ENCODE data around the gene COG3. TPM values are rescaled to one million over a fixed set of nuclear protein-coding genes. Genes with fewer than 3 reads are reported as not detected.

COG3 gene
- total RNA-seq, 1 donor from 2014 or later: 23.1 TPM

- H3K4me3 Mint-ChIP-seq (ENCODE audit: unreplicated experiment): no peak overlapping the region
- peaks cover 20% of the 10 kb centered on the region for H3K36me3 Mint-ChIP-seq (ENCODE audit: low read depth, unreplicated experiment)
- H3K27me3 Mint-ChIP-seq (ENCODE audit: unreplicated experiment): peaks cover 5% of the 10 kb centered on the region
- H3K4me1 Mint-ChIP-seq (ENCODE audit: unreplicated experiment): peaks cover 6% of the 10 kb centered on the region
- H3K9me3 Mint-ChIP-seq (ENCODE audit: unreplicated experiment): no peaks in the 10 kb centered on the region
- no peak overlapping the region for H3K27ac Mint-ChIP-seq (ENCODE audit: unreplicated experiment)
- no peak for TF ChIP-seq CTCF (IDR thresholded peaks at IDR 0.05; ENCODE audit: unreplicated experiment)
- no peak for DNase-seq (ENCODE audit: low spot score)
These were observed 72.8 kb downstream of the COG3 start for GRCh38 chr13:45537516-45537915.

- H3K4me1 Mint-ChIP-seq (ENCODE audit: unreplicated experiment): peaks cover 6% of the 10 kb centered on the region
- no peak for DNase-seq (ENCODE audit: low spot score)
- H3K9me3 Mint-ChIP-seq (ENCODE audit: unreplicated experiment): no peaks in the 10 kb centered on the region
- TF ChIP-seq CTCF (IDR thresholded peaks at IDR 0.05; ENCODE audit: unreplicated experiment): no peak
- no peak overlapping the region for H3K27ac Mint-ChIP-seq (ENCODE audit: unreplicated experiment)
- H3K27me3 Mint-ChIP-seq (ENCODE audit: unreplicated experiment): peaks cover 5% of the 10 kb centered on the region
- H3K4me3 Mint-ChIP-seq (ENCODE audit: unreplicated experiment): no peak overlapping the region
- peaks cover 12% of the 10 kb centered on the region for H3K36me3 Mint-ChIP-seq (ENCODE audit: low read depth, unreplicated experiment)
These were observed 73.6 kb downstream of the COG3 start for GRCh38 chr13:45538382-45538781.

GRCh38 chr13:45540195-45540594, 75.5 kb downstream of the COG3 start:
- peaks cover 6% of the 10 kb centered on the region for H3K4me1 Mint-ChIP-seq (ENCODE audit: unreplicated experiment)
- H3K27me3 Mint-ChIP-seq (ENCODE audit: unreplicated experiment): peaks cover 5% of the 10 kb centered on the region
- H3K36me3 Mint-ChIP-seq (ENCODE audit: low read depth, unreplicated experiment): peaks cover 3% of the 10 kb centered on the region
- DNase-seq (ENCODE audit: low spot score): no peak
- no peaks in the 10 kb centered on the region for H3K9me3 Mint-ChIP-seq (ENCODE audit: unreplicated experiment)
- no peak overlapping the region for H3K4me3 Mint-ChIP-seq (ENCODE audit: unreplicated experiment)
- TF ChIP-seq CTCF (IDR thresholded peaks at IDR 0.05; ENCODE audit: unreplicated experiment): no peak
- H3K27ac Mint-ChIP-seq (ENCODE audit: unreplicated experiment): no peak overlapping the region

GRCh38 chr13:45540864-45541263, 76.1 kb downstream of the COG3 start:
- H3K27me3 Mint-ChIP-seq (ENCODE audit: unreplicated experiment): peaks cover 5% of the 10 kb centered on the region
- H3K36me3 Mint-ChIP-seq (ENCODE audit: low read depth, unreplicated experiment): no peaks in the 10 kb centered on the region
- peaks cover 6% of the 10 kb centered on the region for H3K4me1 Mint-ChIP-seq (ENCODE audit: unreplicated experiment)
- H3K27ac Mint-ChIP-seq (ENCODE audit: unreplicated experiment): no peak overlapping the region
- no peak for TF ChIP-seq CTCF (IDR thresholded peaks at IDR 0.05; ENCODE audit: unreplicated experiment)
- H3K4me3 Mint-ChIP-seq (ENCODE audit: unreplicated experiment): no peak overlapping the region
- no peaks in the 10 kb centered on the region for H3K9me3 Mint-ChIP-seq (ENCODE audit: unreplicated experiment)
- no peak for DNase-seq (ENCODE audit: low spot score)

GRCh38 chr13:45541806-45542205, 77.1 kb downstream of the COG3 start:
- no peak overlapping the region for H3K4me3 Mint-ChIP-seq (ENCODE audit: unreplicated experiment)
- no peak overlapping the region for H3K27ac Mint-ChIP-seq (ENCODE audit: unreplicated experiment)
- TF ChIP-seq CTCF (IDR thresholded peaks at IDR 0.05; ENCODE audit: unreplicated experiment): no peak
- peaks cover 6% of the 10 kb centered on the region for H3K4me1 Mint-ChIP-seq (ENCODE audit: unreplicated experiment)
- no peak for DNase-seq (ENCODE audit: low spot score)
- no peaks in the 10 kb centered on the region for H3K9me3 Mint-ChIP-seq (ENCODE audit: unreplicated experiment)
- H3K27me3 Mint-ChIP-seq (ENCODE audit: unreplicated experiment): peaks cover 5% of the 10 kb centered on the region
- no peaks in the 10 kb centered on the region for H3K36me3 Mint-ChIP-seq (ENCODE audit: low read depth, unreplicated experiment)
